ENCODE measurements around the gene TUBA4B.
"Not testable (repeated sequence)": the region's sequence is repeated elsewhere in the genome, so short reads cannot be mapped to it uniquely, and the experiment has no call there.

The TUBA4B gene

GRCh38 chr2:219278655-219279150 lies 25.7 kb downstream of the TUBA4B start:
- DNase-seq: no peak

GRCh38 chr2:219279151-219279915 lies 26.3 kb downstream of the TUBA4B start, which contains the start of gene DNAJB2:
TSS of gene DNAJB2 (plus strand) at chr2:219279366. CDS start at chr2:219279834, 468 bp downstream.
- DNase-seq: peak; percentile 93 to 96

GRCh38 chr2:219279916-219280516 lies 27.0 kb downstream of the TUBA4B start:
- no peak for DNase-seq

- DNase-seq: no peak
These were observed 27.6 kb downstream of the TUBA4B start for GRCh38 chr2:219280651-219281050.

GRCh38 chr2:219281588-219281987 lies 28.5 kb downstream of the TUBA4B start:
- DNase-seq: no peak

GRCh38 chr2:219282375-219282774 lies 29.3 kb downstream of the TUBA4B start:
- DNase-seq: no peak

GRCh38 chr2:219282943-219283581 lies 30.0 kb downstream of the TUBA4B start:
- no peak for DNase-seq

GRCh38 chr2:219284501-219285372 lies 31.7 kb downstream of the TUBA4B start:
- DNase-seq: no peak

- no peak for DNase-seq
These were observed 32.3 kb downstream of the TUBA4B start for GRCh38 chr2:219285373-219285735.

GRCh38 chr2:219285894-219286425 lies 32.9 kb downstream of the TUBA4B start:
- no peak for DNase-seq

- DNase-seq: no peak
These were observed 33.5 kb downstream of the TUBA4B start for GRCh38 chr2:219286436-219287115.

- not testable (repeated sequence) for DNase-seq
These were observed 34.0 kb downstream of the TUBA4B start for GRCh38 chr2:219287116-219287440.

- no peak for DNase-seq
These were observed 34.7 kb downstream of the TUBA4B start for GRCh38 chr2:219287580-219288265.

GRCh38 chr2:219289195-219289536 lies 36.1 kb downstream of the TUBA4B start:
- DNase-seq: no peak

GRCh38 chr2:219289537-219290361 lies 36.7 kb downstream of the TUBA4B start:
- DNase-seq: no peak

GRCh38 chr2:219290381-219291171 lies 37.5 kb downstream of the TUBA4B start:
- DNase-seq: no peak

GRCh38 chr2:219291394-219291793 lies 38.4 kb downstream of the TUBA4B start:
- DNase-seq: no peak

- no peak for DNase-seq
These were observed 39.0 kb downstream of the TUBA4B start for GRCh38 chr2:219291910-219292490.

GRCh38 chr2:219292616-219293015 lies 39.6 kb downstream of the TUBA4B start:
- no peak for DNase-seq

Measured in SHP77 (cell line).